NK-92 treated with Interleukin-12 subunit alpha and Interleukin-12 subunit beta, amount 100 ng/mL, for 24 hours (cell line): ENCODE results near the gene ORC3.
"Not testable (repeated sequence)": the region's sequence is repeated elsewhere in the genome, so short reads cannot be mapped to it uniquely, and the experiment has no call there.

ENCODE experiments used
- DNase-seq: peaks from one replicate; lab custom pipeline; 2025; lab: John Stamatoyannopoulos, UW

Gene ORC3

DNA sequence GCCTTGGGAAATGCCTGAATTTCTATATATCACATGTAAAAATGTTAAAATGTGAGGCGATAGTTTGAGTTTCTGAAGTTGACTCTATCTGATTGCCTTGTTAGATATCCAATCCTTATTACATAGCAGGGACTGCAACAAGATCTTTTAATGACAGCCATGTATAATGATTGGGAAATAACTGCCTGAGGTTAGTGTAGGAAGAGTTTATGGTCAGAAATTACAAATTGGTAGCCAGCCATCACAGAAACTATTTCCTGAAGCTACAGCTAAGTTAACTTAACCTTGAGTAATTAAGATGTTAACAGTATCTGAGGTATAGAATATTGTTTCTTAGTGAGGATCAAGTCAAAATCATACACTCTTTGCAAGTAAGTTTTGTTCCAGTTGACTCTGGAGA lies 71.1 kb downstream of the ORC3 start:
- DNase-seq, result no peak

DNA sequence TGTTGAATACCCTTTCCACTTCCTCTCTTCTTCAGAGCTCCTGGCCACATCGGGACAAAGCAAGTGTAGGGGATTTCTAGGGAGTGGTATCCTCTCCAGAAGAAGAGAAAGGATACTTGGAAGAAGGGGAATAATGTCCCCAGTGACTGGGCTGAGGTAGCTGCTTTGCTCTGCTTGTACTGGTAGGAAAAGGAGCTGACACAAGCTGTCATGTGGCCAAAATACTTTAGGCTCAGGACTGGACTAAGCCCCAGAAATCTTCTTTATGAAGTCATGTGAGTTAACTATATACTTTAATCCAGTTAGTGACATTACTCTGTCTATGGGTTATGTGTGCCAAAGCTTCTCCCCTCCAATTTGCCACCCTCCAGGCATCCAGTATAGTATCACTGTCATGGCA lies 71.6 kb downstream of the ORC3 start:
- DNase-seq, result no peak

DNA sequence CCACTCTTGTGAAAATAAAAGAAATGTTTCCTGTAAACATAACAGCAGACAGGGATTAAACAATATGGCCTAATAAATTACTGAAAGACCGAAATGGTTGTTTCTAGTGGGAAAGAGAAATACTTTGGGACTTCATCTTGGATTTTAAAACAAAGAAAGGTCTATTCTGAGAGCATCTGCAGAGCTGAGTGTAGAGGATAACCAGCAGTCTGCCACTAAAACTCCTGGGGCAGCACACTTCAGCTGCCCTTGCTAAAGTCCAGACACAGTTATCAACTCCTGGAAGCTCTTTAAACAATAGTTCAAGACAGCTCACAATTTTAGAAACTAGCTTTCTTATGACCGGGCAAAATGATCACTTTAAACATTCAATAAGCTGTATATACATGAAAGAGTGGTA lies 73.5 kb downstream of the ORC3 start:
- DNase-seq, result no peak

DNA sequence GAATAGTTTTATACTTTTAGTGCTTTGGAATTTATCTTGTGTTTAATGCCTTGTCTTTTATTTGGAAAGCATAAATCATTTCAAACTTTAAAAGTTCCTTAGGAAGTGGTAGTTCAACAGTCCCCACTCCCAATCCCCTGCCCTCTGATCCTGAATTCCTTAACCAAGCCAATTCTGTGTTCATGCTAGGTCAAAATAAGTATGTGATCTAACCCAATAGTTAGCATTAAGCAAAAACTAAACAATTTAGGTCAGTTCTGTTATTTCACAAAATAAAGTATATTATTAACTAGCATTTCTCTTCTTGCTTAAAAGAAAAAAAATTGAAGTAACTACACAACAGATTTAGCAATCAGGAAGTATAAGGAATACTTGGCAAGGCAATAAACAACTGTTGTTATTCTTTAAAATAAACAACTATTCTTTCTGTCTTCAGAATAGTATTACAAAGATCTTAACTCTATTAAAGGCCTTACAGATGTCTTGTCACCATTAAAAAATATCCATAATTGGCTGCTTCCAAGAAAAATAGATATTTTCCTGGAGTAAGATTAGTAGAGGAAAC lies 75.1 kb downstream of the ORC3 start:
- no peak for DNase-seq

DNA sequence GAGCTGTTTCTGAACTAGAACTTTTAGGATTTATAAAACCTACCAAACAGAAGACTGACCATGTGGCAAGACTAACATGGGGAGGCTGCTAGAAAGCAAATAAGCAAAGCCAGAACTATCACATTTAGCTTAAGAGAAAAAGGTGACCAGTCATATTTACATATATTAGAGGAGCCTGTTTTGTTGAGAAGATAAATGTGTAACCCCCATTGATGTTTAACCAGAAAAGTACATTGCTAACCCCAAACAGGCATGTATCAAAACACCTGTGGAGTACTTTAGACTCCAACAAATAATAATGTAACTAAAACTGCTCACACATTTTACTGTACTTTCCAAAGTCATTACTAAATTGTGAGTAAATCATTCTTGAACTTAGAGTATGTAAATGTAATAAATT lies 77.1 kb downstream of the ORC3 start:
- DNase-seq, result no peak

DNA sequence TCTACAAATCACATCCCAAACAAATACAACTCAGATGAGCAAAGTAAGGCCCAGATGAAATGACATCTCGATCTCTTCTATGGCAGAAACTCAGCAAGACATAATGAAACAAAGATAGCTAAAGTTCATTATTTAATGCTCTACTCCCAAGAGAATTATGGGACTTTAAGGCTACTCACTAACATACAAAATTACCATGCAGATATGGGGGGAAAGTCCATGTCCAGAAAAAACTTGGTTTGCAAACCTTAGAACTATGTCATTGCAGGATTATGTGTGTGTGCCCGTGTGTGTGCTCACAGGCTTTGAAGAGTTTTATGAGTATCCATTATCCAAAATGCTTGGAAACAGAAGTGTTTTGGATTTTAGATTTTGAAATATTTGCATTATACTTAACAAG lies 78.1 kb downstream of the ORC3 start:
- DNase-seq, result no peak

DNA sequence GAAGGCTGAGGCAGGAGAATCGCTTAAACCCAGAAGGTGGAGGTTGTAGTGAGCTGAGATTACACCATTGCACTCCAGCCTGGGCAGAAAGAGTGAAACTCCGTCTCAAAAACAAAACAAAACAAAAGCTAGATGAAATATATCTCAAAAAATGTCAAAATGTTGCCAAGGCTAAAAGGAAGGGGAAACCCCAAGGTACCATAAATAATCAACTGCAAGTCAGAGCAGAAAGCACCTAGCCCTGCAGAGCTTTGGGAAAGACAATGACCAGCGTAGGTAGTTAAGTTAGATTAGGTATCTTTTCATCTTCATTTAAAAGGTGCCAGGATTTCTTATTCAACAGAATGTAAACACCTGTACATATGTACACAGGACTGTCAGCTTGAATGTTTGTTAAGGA lies 79.1 kb downstream of the ORC3 start:
- DNase-seq, result no peak

DNA sequence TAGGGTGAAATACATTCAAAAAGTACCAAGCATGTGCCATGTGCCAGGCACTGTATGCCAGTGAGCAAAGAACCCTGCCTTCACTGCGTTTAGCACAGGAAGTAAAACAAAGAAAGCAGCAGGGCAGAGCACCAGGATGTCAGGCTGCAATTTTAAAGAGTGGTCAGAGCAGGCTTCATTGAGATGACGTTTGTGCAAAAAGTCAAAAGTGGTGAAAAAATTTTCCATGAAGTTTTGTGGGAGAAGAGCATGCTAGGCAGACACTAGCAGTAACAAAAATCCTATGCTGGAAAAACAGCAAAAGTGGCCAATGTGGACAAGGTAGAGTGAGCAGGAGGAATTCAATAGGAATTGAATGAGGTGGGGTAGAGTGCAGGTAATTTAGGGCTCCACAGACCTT lies 80.8 kb downstream of the ORC3 start:
- DNase-seq, result no peak

DNA sequence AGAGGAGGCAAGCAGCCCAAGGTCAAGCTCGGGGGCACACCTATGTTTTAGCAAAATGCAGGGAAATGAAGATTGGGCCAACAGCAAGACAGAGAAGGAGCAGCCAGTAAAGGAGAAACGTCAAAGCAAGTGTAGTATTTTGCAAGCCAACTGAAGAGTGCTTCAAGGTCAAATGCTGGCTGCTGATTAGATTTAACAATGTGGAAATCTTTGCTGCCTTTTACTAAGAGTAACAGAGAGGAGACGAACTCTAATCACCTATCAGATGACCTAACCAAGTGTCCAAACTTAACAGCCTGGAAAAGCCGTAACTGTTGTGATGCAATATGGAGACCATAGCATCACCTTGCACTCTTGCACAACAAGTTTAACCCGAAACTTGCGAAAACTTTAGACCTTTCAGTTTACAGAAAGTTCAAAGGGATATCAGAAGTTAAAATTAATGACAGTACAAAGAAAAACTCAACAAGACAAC lies 81.7 kb downstream of the ORC3 start:
- no peak for DNase-seq

DNA sequence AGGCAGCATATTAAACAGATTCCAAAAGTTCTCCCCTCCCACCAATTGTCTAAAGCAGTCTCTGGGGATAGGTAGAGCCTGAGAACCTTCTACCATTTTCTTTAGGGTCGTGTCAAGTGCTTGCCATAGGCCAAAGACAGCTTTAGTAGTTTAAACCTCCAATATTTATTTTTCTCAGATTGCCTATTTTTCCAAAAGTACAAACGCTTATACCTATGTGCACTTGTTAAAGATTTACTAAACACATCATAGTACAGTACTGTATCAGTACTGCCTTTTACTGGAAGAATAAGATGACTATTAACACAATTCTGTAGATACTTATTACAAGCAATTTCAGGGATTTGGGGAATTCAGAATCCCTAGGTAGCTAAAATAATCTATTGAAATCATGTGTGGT lies 82.7 kb downstream of the ORC3 start:
- no peak for DNase-seq

DNA sequence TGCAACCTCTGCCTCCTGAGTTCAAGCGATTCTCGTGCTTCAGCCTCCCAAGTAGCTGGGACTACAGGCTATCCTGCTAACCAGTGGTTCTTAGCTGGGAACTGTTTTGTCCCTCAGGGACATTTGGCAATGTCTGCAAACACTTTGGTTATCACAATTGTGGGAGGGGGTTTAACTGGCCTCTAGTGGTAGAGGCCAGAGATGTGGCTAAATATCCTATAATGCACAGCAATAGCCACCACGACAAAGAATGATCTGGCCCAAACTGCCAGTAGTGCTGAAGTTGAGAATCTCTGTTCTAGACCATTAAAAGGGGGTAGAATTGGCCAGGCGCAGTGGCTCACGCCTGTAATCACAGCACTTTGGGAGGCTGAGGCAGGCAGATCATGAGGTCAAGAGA lies 83.3 kb downstream of the ORC3 start:
- DNase-seq, result no peak

DNA sequence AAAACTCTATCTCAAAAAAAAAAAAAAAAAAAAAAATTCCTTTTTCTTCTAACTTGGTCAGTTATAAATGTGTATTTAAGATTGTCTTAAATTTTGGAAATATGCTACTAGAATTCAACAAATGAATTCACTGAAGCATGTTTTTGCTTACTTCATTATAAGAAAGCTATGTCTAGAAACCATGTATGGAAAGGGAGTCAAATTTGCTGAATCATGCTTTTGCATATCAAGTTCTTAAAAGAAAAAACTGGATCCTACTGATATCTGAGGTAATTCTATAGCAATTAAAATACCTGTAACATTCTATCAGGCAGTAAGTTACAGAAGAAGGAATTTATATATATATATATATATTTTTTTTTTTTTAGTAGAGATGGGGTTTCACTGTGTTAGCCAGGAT lies 84.4 kb downstream of the ORC3 start:
- no peak for DNase-seq

DNA sequence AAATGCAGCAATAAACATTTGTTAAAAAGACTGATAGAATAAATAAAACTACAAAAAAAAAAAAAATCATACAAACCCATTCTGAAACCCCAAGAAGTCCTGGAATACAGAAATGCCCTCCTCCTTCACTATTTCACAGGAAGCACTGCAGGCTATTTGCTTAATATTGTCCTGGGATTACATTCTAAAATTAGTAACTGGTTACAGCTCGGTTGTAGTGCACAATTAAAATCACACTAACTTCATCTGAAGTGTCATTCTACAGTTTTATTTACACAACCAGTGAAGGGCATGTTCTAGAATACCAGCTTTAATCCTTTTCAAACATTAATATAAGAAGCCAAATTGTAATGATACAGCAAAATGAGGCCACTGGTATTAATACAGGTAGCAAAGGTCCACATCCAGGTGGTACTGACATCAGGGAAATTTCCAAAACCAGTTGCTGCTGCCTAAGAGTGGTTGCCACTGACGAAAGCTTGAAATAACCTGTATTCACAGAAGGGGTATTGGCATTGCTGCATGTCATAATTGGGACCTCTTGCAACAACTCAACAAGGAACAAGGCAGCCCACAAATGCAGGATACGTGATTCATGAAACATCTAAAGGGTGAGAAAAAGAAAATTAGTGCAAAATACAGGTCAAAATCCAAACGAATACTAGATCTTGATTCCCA lies 85.2 kb downstream of the ORC3 start:
- no peak for DNase-seq

DNA sequence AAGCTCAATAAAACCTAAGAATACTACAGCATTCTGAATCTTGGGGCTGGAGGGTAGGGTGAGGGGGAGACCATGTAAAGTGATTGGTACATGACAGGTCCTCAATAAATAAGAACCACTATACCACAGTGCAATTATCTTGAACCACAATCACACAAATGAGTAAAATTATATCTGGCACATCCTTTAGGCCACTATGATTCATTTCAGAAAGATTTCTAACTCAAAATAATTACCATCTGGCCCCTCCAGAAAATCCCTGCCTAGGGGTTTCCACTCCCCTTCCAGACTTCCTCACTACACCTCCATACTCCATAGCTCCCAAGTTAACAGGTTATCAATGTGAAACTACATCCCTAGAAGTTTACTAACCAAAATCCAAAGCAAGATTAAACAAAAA lies 92.4 kb downstream of the ORC3 start:
- no peak for DNase-seq

DNA sequence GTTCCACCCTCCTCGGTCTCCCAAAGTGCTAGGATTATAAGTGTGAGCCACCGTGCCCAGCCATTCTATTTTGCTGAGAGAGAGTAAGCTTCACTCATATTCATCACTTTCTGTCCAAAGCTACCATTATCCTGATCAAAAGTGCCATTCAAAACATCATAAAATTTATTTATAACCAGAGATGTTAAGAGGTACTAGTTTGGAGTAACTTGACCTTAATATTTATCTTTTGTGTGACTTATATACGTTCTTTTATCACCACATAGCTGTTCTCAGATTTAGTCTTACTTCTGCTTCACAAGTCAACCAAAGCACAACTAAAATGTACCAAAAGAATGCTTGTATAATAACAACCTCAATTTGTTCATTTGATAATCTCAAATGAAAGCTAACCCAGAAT lies 94.0 kb downstream of the ORC3 start:
- DNase-seq, result no peak

DNA sequence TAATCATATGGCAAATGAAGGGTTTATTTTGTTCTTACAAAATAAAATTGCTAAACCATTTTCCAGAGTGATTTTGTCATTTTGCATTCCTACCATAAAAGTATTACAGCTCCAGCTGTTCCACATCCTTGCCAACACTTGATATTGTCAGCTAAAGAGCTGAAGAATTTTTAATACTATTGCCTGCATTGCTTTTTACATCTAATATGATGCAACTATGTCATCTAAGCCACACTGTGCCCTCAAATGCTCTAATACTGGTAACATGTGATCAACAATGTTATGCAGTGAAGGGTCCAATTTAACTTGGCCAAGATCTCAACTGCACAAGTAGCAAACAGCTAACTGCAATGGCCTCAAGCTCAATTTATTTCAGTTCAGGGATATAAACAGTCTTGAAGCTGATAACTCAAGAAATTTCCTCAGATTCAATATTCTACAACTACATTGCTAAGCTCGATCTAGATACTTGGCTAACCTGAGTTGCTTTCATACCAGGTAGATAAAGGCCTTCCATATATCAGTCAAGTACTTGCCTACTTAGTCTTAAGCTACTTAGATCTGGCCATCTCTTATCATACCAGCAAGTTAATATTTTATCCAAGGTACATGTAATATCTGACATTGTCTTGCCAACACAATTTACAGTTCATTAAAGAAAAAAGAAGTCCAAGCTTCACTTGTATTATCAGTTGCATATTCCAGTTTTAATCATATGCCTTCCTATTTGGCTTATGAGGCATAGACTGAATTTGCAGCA lies 95.1 kb downstream of the ORC3 start:
- DNase-seq, result no peak

DNA sequence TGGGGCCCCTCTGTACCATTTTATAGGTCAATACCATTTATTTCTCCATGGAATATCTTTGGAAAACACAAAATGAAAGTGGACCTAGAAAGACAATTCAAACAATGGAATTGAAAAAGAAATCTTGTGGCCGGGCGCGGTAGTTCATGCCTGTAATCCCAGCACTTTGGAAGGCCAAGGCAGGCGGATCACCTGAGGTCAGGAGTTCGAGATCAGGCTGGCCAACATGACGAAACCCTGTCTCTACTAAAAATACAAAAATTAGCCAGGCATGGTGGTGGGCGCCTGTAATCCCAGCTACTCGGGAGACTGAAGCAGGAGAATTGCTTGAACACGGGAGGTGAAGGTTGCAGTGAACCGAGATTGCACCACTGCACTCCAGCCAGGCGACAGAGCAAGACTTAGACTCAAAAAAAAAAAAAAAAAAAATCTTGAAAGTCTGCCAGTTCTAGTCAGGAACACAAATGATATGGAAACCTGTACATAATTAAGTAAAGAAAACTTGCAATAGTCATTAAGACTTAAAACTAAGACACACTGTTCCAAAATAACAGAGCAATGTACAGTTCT lies 96.8 kb downstream of the ORC3 start:
- DNase-seq, result not testable (repeated sequence)

DNA sequence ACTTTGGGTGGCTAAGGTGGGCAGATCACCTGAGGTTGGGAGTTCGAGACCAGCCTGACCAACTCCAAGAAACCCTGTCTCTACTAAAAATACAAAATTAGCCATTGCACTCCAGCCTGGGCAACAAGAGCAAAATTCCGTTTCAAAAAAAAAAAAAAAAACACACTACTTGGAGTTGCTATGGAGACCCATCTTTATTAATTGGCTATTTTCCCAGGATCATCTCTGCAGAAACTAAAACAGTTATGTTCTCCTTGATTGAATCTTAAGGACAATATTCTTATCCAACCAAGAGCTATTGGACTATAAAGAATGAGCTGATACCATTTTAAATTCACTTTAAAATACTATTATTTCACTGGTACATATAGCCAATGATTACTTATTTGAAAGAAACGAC lies 97.4 kb downstream of the ORC3 start:
- DNase-seq, result no peak

DNA sequence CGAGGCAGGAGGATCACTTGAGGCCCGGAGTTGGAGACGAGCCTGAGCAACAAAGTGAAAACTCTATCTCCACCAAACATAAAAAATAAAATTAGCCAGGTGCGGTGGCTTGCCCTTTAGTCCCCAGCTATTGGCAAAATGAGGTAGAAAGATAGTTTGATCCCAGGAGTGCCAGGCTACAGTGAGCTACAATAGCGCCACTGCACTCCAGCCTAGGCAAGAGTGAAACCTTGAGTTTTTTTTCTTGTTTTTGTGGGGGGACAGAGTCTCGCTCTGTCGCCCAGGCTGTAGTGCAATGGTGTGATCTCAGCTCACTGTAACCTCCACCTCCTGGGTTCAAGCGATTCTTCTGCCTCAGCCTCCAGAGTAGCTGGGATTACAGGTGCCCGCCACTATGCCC lies 98.0 kb downstream of the ORC3 start:
- not testable (repeated sequence) for DNase-seq

DNA sequence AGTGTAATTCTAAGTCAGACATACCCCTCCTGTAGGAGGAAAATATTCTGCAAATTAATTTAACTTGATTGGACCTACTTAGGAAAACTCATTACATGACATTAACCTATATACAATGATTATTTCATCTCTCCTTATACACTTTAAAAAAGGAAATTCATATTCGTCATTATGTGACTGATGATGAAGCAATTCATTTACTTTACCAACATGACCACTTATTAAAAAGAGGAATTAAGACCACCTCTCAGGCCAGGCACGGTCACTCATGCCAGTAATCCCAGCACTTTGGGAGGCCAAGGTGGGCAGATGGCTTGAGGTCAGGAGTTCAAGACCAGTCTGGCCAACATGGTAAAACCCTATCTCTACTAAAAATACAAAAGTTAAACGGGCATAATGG lies 100.5 kb downstream of the ORC3 start:
- no peak for DNase-seq

DNA sequence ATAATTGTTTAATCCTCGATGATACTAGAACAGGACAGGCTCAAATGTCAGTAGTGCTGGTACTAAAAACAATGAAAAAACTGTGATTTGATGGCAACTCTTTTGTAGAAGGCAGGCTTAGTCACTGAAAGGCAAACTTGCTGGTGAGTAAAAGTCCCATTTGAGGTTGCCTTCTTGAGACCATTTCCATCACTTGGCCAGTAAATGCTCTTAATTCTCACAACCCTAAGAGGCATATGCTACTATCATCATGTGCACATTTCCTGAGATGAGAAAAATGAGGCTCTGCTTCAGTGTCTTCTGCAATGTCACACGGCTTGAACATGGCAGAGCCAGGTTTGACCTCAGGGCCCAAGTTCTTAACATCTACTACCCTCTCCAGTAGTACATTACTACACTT lies 102.2 kb downstream of the ORC3 start:
- DNase-seq, result no peak

DNA sequence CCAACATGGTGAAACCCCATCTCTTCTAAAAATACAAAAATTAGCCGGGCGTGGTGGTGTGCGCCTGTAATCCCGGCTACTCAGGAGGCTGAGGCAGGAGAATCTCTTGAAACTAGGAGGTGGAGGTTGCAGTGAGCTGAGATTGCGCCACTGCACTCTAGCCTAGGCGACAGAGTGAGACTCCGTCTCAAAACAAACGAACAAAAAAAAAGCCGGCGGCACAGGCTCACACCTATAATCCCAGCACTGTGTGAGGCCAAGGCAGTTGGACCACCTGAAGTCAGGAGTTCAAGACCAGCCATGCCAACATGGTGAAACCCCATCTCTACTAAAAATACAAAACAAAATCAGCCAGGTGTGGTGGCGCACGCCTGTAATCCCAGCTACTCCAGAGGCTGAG lies 106.9 kb downstream of the ORC3 start:
- DNase-seq, result not testable (repeated sequence)
